ENCODE measurements around the gene GFRA1.

Gene GFRA1

DNA sequence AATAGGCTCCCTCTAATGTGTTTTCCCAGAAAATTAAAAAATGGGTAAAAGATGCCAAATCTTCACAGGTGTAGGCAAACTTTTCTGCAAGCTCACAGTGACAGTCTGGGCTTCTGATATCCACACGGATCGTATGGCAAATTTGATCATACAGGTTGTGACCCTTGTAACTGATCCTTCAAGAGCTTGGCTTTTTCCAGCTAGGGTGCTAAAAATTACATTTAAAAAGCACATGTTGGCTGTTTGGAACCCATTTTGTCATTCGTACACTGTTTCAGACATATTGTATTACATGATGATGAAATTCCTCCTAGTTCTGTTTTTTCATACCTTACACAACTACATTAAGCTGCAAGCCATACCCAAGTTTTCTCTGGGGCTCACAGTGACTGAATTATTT is 138.7 kb downstream of the GFRA1 start:
- DNase-seq: no peak
- Mint-ChIP-seq H3K27me3 (no peaks in the 10 kb centered on the region), H3K27ac (no peak overlapping the region), H3K9me3 (no peaks in the 10 kb centered on the region), H3K4me3 (no peak overlapping the region), H3K36me3 (no peaks in the 10 kb centered on the region), H3K4me1 (no peaks in the 10 kb centered on the region)
- CTCF ChIA-PET: no interaction called here

- Mint-ChIP-seq H3K4me3 (no peak overlapping the region), H3K4me1 (no peaks in the 10 kb centered on the region), H3K9me3 (no peaks in the 10 kb centered on the region), H3K27ac (no peak overlapping the region), H3K36me3 (no peaks in the 10 kb centered on the region), H3K27me3 (no peaks in the 10 kb centered on the region)
- CTCF ChIA-PET: no interaction called here
- no peak for DNase-seq
These were observed 139.4 kb downstream of the GFRA1 start for GRCh38 chr10:116133634-116134033.

DNA sequence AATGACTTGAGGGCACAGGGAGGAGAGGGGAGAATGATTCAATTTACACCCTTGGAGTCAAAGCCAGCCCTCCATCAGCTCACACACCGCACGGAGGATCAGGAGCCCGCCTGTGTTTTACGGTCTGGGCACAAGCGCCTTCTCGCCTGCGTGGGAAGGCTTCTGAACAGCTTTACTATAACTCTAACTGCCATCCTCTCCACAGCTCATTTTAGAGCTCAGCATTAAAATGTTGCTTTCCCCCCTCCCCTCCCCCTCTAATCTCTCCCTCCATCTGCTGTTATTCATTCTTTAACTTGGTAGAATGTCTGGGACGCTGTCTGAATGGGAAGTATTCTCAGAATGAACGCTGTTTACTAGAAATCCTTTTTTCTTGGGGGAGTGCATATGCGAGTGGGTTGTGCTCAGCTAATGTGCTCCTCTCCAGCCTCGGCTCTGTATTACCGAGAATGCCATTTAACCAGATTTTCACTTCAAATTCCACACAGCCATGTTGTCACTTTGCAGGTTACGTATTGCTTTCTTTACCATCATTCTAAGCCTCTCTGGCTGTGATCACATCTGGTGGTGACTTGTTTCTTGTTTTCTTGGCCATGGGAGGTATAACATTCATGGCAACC is 140.1 kb downstream of the GFRA1 start:
- H3K27ac Mint-ChIP-seq: no peak overlapping the region
- no peak overlapping the region for H3K4me3 Mint-ChIP-seq
- no peaks in the 10 kb centered on the region for H3K36me3 Mint-ChIP-seq
- H3K9me3 Mint-ChIP-seq: no peaks in the 10 kb centered on the region
- H3K27me3 Mint-ChIP-seq: no peaks in the 10 kb centered on the region
- no peaks in the 10 kb centered on the region for H3K4me1 Mint-ChIP-seq
- DNase-seq: no peak
- CTCF ChIA-PET: no interaction called here

DNA sequence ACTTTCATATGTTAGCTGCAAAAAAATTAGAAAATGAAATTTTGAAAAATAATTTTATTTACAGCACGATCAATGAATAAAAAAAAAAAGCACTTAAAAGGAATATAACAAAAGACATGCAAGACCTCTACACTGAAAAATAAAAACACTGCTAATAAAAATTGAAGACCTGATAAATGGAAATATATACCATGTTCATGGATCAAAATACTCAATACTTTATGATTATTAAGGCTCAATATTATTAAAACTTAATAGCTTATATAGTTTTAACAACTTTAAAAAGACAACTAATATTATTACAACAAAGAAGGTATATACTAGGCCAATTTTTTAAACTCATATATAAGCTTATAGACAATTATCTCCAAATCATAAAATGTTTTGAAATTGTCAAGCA is 143.0 kb downstream of the GFRA1 start:
- Mint-ChIP-seq H3K36me3 (no peaks in the 10 kb centered on the region), H3K4me1 (no peaks in the 10 kb centered on the region), H3K27me3 (no peaks in the 10 kb centered on the region), H3K4me3 (no peak overlapping the region), H3K9me3 (no peaks in the 10 kb centered on the region), H3K27ac (no peak overlapping the region)
- DNase-seq: no peak
- CTCF ChIA-PET: no interaction called here

DNA sequence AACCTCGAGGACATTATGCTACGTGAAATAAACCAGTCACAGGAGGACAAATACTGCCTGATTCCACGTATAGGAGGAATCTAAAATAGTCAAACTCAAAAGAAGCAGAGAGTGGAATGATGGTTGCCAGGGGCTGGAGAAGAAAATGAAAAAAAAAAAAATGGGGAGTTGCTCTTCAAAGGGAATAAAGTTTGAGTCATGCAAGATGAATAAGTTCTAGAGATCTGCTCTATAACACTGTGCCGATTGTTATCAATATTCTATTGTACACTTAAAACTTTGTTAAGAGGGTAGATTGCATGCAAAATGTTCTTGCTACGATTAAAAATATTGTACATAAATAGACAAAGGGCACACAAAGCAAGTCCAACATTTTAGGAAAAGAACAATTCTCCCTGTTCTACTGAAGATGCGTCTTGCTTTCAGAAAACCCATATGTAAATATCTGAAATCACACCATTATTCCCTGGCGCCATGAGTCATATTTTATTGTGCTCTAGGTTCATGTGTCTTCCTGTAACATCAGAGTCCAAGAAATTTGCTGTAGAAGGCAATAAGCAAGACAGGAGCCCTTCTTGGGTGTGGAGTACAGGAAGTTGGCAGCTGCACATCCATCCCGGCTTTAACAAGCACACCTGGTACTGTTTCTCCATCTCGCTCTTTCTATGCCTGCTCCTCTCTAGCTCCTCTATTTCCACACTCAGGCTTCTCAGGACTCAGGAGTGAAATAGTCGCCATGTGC is 145.9 kb downstream of the GFRA1 start:
- Mint-ChIP-seq H3K27ac (no peak overlapping the region), H3K4me3 (no peak overlapping the region), H3K4me1 (no peaks in the 10 kb centered on the region), H3K9me3 (no peaks in the 10 kb centered on the region), H3K36me3 (no peaks in the 10 kb centered on the region), H3K27me3 (no peaks in the 10 kb centered on the region)
- no peak for DNase-seq
- CTCF ChIA-PET: no interaction called here

- Mint-ChIP-seq H3K27ac (no peak overlapping the region), H3K4me1 (no peaks in the 10 kb centered on the region)
These were observed 146.8 kb downstream of the GFRA1 start for GRCh38 chr10:116126239-116126638.

DNA sequence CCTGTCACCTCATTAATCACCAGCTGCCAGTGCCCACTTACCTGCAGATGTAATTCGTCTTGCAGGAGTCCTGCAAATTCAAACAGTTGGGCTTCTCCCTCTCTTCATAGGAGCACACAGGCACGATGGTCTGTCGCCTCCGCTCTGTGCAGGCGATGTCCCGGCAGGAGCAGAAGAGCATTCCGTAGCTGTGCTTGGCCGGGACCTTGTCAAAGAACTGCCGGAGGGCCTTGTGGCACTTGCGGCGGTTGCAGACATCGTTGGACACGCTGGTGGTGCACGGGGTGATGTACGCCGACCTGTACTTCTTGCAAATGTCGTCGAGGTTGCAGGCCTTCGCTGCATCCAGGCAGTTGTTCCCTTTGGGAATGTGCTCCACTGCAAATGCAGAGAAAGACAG is 147.8 kb downstream of the GFRA1 start:
- no peak overlapping the region for H3K4me3 Mint-ChIP-seq
- no peaks in the 10 kb centered on the region for H3K27me3 Mint-ChIP-seq
- CTCF ChIA-PET: no interaction called here
- no peak overlapping the region for H3K27ac Mint-ChIP-seq
- no peaks in the 10 kb centered on the region for H3K9me3 Mint-ChIP-seq
- DNase-seq: no peak
- no peaks in the 10 kb centered on the region for H3K4me1 Mint-ChIP-seq
- H3K36me3 Mint-ChIP-seq: no peaks in the 10 kb centered on the region

More at GRCh38 chr10:116126239-116126638, 146.8 kb downstream of the GFRA1 start:
- no peak overlapping the region for H3K4me3 Mint-ChIP-seq
- H3K9me3 Mint-ChIP-seq: no peaks in the 10 kb centered on the region
- CTCF ChIA-PET: no interaction called here
- no peaks in the 10 kb centered on the region for H3K27me3 Mint-ChIP-seq
- no peaks in the 10 kb centered on the region for H3K36me3 Mint-ChIP-seq
- DNase-seq: no peak

- Mint-ChIP-seq H3K27ac (no peak overlapping the region), H3K4me1 (no peaks in the 10 kb centered on the region), H3K36me3 (no peaks in the 10 kb centered on the region), H3K27me3 (no peaks in the 10 kb centered on the region), H3K9me3 (no peaks in the 10 kb centered on the region), H3K4me3 (no peak overlapping the region)
- CTCF ChIA-PET: no interaction called here
- DNase-seq: no peak
These were observed 148.2 kb downstream of the GFRA1 start for GRCh38 chr10:116124777-116125176.

DNA sequence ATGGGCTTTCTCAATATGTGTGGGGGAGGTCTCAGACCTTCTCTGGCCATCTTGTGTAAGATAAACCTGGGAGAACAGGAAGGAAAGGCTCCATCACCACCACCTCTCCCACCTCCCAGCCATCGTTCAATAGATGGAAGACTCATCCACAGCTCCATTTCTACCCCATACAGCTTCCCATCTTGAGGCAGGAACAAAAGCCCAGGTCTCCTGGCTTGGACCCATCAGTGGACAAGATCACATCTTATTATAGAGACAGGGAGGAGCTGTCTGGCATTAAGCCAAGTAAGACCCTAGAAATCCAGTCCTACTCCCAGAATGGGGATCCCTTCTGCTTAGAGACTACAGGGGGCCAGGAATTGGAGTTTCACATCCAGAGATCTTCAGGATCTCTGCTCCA is 150.3 kb downstream of the GFRA1 start:
- Mint-ChIP-seq H3K36me3 (no peaks in the 10 kb centered on the region), H3K4me1 (no peaks in the 10 kb centered on the region), H3K27ac (no peak overlapping the region), H3K9me3 (peaks cover 7% of the 10 kb centered on the region), H3K4me3 (no peak overlapping the region), H3K27me3 (no peaks in the 10 kb centered on the region)
- CTCF ChIA-PET: no interaction called here
- DNase-seq: no peak

DNA sequence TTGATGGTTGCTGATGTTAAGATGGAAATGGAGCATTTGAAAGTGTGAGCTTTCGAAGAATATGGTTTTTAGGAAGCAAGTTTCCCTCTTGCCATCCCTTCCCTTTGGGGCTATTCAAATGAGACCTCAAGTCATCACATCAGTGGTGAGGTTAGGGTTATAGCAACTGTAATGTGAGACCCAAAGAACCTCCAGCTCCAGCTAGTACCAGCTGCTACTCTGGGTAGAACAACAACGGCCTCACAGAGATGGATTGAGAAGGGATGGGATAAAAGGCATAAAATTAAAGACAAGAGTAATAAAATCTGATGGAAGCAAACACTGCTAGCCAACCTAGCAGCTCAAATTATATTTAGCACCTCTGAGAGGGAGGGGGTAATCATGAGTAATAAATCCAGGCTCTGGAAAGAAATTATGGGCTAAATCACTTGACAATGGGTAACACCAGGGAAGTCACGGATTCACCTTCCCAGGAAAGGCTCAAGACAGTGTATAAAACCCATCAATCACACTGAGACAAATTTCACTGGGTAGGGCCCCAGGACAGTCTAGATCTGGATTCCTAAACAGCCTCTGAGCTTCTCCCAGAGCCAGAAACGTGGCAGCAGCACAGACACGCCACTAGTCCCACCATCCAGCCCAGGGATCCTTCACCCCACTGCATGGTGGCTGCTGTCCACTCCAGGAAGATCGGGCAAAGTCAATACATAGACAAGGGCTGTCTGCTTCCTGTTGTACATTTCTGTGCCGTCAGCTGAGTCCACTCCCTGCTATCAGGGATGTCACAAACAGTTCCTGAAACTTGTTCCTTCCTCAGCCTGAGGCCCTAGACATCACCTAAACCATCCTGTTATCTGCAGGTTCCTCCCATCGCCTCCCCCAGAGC is 151.1 kb downstream of the GFRA1 start:
- Mint-ChIP-seq H3K27ac (no peak overlapping the region), H3K4me3 (no peak overlapping the region), H3K4me1 (no peaks in the 10 kb centered on the region), H3K27me3 (no peaks in the 10 kb centered on the region), H3K36me3 (no peaks in the 10 kb centered on the region), H3K9me3 (peaks cover 7% of the 10 kb centered on the region)
- no peak for DNase-seq
- CTCF ChIA-PET: interaction anchor here (1.2 kb wide), 1 partner anchor 10 kb away, joined by 3 read pairs; no protein-coding TSS in a partner anchor

DNA sequence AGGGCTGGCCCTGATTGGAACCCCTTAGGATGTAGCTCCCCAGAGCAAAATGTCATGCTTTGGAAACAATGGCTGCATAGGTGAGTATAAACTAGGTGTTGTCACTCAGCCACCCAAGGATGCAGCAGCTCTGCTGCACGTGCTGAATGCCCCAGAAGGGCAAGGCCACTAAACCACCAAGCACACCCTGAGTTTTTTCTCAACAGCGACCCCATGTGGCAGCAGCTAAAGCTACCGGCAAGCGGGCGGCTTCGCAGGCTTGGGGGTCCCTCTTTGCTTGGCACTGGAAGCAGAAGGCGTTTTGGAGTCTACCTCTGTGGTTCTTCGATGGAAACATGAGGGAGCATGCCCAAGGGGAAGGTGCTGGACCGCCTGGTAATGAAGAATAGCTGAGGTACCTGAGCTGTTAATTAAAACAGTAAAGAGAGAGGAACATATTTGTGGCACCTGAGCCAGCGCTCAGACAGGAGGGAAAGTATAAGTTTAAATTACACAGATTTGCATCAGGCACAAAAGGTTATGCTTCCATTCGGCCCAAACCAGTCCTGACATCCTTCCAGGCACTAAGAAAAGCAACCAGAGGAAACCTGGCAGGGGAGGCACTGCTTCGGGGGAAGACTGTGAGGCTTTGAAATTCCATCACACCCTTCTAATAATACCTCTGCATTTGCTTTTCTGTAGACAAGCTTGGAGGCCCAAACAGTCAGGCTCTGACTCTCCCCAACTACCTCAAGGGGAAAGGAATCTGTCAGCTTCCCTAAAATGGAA is 152.1 kb downstream of the GFRA1 start:
- DNase-seq: no peak
- CTCF ChIA-PET: interaction anchor here (1.2 kb wide), 1 partner anchor 9 kb away, joined by 3 read pairs; no protein-coding TSS in a partner anchor
- peak overlapping the region; percentile 39 for H3K27ac Mint-ChIP-seq
- no peaks in the 10 kb centered on the region for H3K4me1 Mint-ChIP-seq
- H3K27me3 Mint-ChIP-seq: no peaks in the 10 kb centered on the region
- peaks cover 7% of the 10 kb centered on the region for H3K9me3 Mint-ChIP-seq
- no peak overlapping the region for H3K4me3 Mint-ChIP-seq
- no peaks in the 10 kb centered on the region for H3K36me3 Mint-ChIP-seq

DNA sequence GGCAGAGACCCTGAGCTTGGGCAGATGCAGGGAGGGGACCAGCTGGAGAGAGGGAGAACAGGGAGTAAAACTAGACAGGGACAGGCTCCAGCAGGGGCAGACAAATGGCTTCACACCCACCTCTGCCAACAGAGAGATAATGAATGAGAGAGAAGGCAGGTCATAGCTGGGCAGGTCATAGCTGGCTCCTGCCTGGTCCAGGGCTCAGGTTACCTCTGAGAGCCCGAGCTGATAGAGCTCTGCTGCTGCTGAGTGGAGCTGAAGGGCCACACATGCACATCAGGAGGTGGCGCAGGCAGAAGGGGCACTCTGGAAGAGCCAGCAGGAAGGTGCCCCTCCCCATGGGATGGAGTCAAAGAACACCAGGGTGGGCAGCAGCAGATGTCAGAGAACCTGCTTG is 154.2 kb downstream of the GFRA1 start:
- Mint-ChIP-seq H3K27ac (no peak overlapping the region), H3K27me3 (no peaks in the 10 kb centered on the region), H3K9me3 (peaks cover 7% of the 10 kb centered on the region), H3K4me1 (no peaks in the 10 kb centered on the region), H3K36me3 (no peaks in the 10 kb centered on the region), H3K4me3 (no peak overlapping the region)
- no peak for DNase-seq
- CTCF ChIA-PET: no interaction called here

DNA sequence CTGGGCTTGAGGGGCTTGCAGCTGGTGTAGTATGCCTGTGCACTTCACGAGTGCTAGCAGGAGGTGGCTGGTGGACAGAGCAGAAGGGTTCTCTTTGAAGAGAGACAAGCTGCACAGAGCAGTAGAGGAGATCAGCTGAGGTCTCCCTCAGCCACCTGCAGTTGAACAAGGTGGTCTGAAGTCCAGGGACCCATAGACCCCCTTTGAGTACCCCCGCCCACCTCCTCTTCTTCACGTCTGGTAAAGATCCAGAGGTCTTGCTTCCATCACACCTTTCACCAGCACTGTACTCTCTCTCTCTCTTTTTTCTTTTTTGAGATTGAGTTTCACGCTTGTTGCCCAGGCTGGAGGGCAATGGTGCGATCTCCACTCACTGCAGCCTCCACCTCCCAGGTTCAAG is 157.2 kb downstream of the GFRA1 start:
- no peak for DNase-seq
- Mint-ChIP-seq H3K4me3 (no peak overlapping the region), H3K27ac (no peak overlapping the region), H3K4me1 (no peaks in the 10 kb centered on the region), H3K27me3 (no peaks in the 10 kb centered on the region), H3K9me3 (peaks cover 7% of the 10 kb centered on the region), H3K36me3 (no peaks in the 10 kb centered on the region)
- CTCF ChIA-PET: no interaction called here

DNA sequence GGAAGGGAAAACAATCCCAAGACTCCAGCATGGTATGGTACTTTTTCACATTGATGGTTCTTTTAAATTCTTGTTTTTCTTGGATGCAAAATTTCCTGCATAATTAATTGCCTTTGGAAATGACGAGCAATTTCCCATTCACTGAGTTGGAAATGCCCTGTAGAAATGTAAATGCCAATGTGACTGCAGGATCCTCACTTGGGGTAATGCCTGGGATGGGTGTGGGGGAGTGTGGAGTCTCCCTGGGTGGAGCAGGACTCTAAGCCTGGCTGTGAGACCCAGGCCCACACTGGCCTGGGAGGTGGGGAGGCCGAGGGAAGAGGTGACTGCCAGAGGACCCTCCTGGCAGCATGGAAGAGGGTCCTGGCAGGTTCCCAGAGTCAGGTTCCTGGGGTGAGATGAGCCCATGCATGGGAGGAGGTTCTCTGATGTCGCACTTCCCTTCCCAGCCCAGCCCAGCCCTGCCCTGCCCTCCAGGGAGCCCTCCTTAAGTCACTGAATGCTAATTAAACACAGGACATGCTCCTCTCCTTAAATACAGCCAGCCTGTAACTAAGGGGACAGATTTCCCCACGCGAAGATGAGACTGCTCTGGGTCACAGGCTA is 157.9 kb downstream of the GFRA1 start:
- Mint-ChIP-seq H3K4me3 (no peak overlapping the region), H3K27me3 (no peaks in the 10 kb centered on the region), H3K27ac (no peak overlapping the region), H3K9me3 (peaks cover 7% of the 10 kb centered on the region), H3K36me3 (no peaks in the 10 kb centered on the region), H3K4me1 (no peaks in the 10 kb centered on the region)
- DNase-seq: no peak
- CTCF ChIA-PET: no interaction called here
